Mesothelial cell of epicardium (in vitro differentiated cells): ENCODE measurements around the gene VN1R5. TPM values are rescaled to one million over a fixed set of nuclear protein-coding genes. Genes with fewer than 3 reads are reported as not detected.

Source experiments
- DNase-seq, 2 experiments: peaks; one replicate each; pipeline ENCODE4 v3.0.0; 2021; ENCODE audit warnings: low spot score in 2 of 2; ENCODE audit not compliant: unreplicated experiment in 2 of 2
- H3K27ac Mint-ChIP-seq: 2 replicates; pipeline ENCODE4 v1.8.0; 2021; ENCODE audit warnings: mixed read lengths
- H3K27me3 Mint-ChIP-seq: 2 replicates; pipeline ENCODE4 v1.8.0; 2021; ENCODE audit warnings: low read depth, mixed read lengths
- H3K36me3 Mint-ChIP-seq: 2 replicates; pipeline ENCODE4 v1.8.0; 2021; ENCODE audit warnings: mixed read lengths
- H3K4me1 Mint-ChIP-seq: 2 replicates; pipeline ENCODE4 v1.8.0; 2021; ENCODE audit warnings: mixed read lengths
- H3K4me3 Mint-ChIP-seq: 2 replicates; pipeline ENCODE4 v1.8.0; 2021; ENCODE audit warnings: mild to moderate bottlenecking, moderate library complexity, mixed read lengths
- H3K9me3 Mint-ChIP-seq: 2 replicates; pipeline ENCODE4 v1.8.0; 2021; ENCODE audit warnings: mixed read lengths
- CTCF ChIP-seq: fragments of 200-600 bp; sonication (generic); IDR thresholded peaks from one replicate; pipeline ENCODE4 v1.5.0; 2021; ENCODE audit warnings: antibody characterized with exemption; ENCODE audit not compliant: unreplicated experiment
- total RNA-seq: library from RNA; stranded (reverse); gene quantifications from 3 replicates; pipeline ENCODE4 v1.2.1, GENCODE V29; 2021

The VN1R5 gene
- total RNA-seq, 1 donor from 2014 or later: not detected

GRCh38 chr1:247266053-247266452 lies 10.2 kb downstream of the VN1R5 start:
- Mint-ChIP-seq H3K4me3 (no peak overlapping the region), H3K27ac (no peak overlapping the region), H3K4me1 (no peaks in the 10 kb centered on the region), H3K27me3 (no peaks in the 10 kb centered on the region), H3K9me3 (peaks cover 39% of the 10 kb centered on the region), H3K36me3 (peaks cover 3% of the 10 kb centered on the region)
- no peak for TF ChIP-seq CTCF
- no peak for DNase-seq

- Mint-ChIP-seq H3K4me1 (no peaks in the 10 kb centered on the region), H3K36me3 (peaks cover 3% of the 10 kb centered on the region), H3K27me3 (no peaks in the 10 kb centered on the region), H3K27ac (no peak overlapping the region), H3K9me3 (peaks cover 44% of the 10 kb centered on the region), H3K4me3 (no peak overlapping the region)
- no peak for TF ChIP-seq CTCF
- DNase-seq: no peak
These were observed 12.6 kb downstream of the VN1R5 start for GRCh38 chr1:247268390-247269045.

- no peak for DNase-seq
These were observed 13.3 kb downstream of the VN1R5 start for GRCh38 chr1:247269133-247269532.

GRCh38 chr1:247270003-247270402 lies 14.1 kb downstream of the VN1R5 start:
- peaks cover 3% of the 10 kb centered on the region for H3K36me3 Mint-ChIP-seq
- DNase-seq: no peak
- peaks cover 29% of the 10 kb centered on the region for H3K9me3 Mint-ChIP-seq
- H3K4me1 Mint-ChIP-seq: no peaks in the 10 kb centered on the region
- H3K27me3 Mint-ChIP-seq: no peaks in the 10 kb centered on the region
- no peak for TF ChIP-seq CTCF
- no peak overlapping the region for H3K27ac Mint-ChIP-seq
- no peak overlapping the region for H3K4me3 Mint-ChIP-seq

More at GRCh38 chr1:247269133-247269532, 13.3 kb downstream of the VN1R5 start:
- H3K27me3 Mint-ChIP-seq: no peaks in the 10 kb centered on the region
- H3K4me1 Mint-ChIP-seq: no peaks in the 10 kb centered on the region
- TF ChIP-seq CTCF: no peak
- no peak overlapping the region for H3K4me3 Mint-ChIP-seq
- H3K27ac Mint-ChIP-seq: no peak overlapping the region
- H3K9me3 Mint-ChIP-seq: peaks cover 38% of the 10 kb centered on the region
- H3K36me3 Mint-ChIP-seq: peaks cover 3% of the 10 kb centered on the region

GRCh38 chr1:247273013-247273412 lies 17.1 kb downstream of the VN1R5 start:
- Mint-ChIP-seq H3K36me3 (peaks cover 3% of the 10 kb centered on the region), H3K4me3 (no peak overlapping the region), H3K27ac (no peak overlapping the region), H3K4me1 (no peaks in the 10 kb centered on the region), H3K27me3 (no peaks in the 10 kb centered on the region), H3K9me3 (peaks cover 24% of the 10 kb centered on the region)
- TF ChIP-seq CTCF: no peak
- DNase-seq: no peak
